Astrocyte (in vitro differentiated cells and primary cell): ENCODE results near the gene SRC. TPM values are rescaled to one million over a fixed set of nuclear protein-coding genes. Genes with fewer than 3 reads are reported as not detected.

Experiments
- DNase-seq: peaks from one replicate; pipeline ENCODE4 v3.0.0-alpha.2; 2010; ENCODE audit warnings: low read depth
- FAIRE-seq: peaks from 2 replicates; lab custom pipeline; 2011; peaks lifted over from hg19 to GRCh38; lab: Jason Lieb, UNC
- H2AFZ ChIP-seq: 2 replicates; pipeline ENCODE4 v1.6.0; 2012; ENCODE audit warnings: low read depth, low read length, inconsistent platforms
- H3K27ac ChIP-seq: 2 replicates; pipeline ENCODE4 v1.5.1; 2011; ENCODE audit warnings: low read depth, low read length, inconsistent platforms
- H3K27me3 ChIP-seq: 2 replicates; pipeline ENCODE4 v1.6.0; 2011; ENCODE audit warnings: low read length, inconsistent platforms; ENCODE audit not compliant: insufficient read depth
- H3K36me3 ChIP-seq: 2 replicates; pipeline ENCODE4 v1.5.1; 2011; ENCODE audit warnings: low read length, inconsistent platforms; ENCODE audit not compliant: insufficient read depth
- H3K4me1 ChIP-seq: 2 replicates; pipeline ENCODE4 v1.5.1; 2011; ENCODE audit warnings: low read length, inconsistent platforms; ENCODE audit not compliant: insufficient read depth
- H3K4me2 ChIP-seq: 2 replicates; pipeline ENCODE4 v1.6.0; 2012; ENCODE audit warnings: low read length, inconsistent platforms
- H3K4me3 ChIP-seq: 2 replicates; pipeline ENCODE4 v1.5.1; 2011; ENCODE audit warnings: low read depth, mild to moderate bottlenecking, low read length, inconsistent platforms; ENCODE audit not compliant: insufficient read depth
- H3K79me2 ChIP-seq: 2 replicates; pipeline ENCODE4 v1.6.0; 2012; ENCODE audit warnings: mild to moderate bottlenecking, low read length, inconsistent platforms; ENCODE audit not compliant: insufficient read depth
- H3K9ac ChIP-seq: 2 replicates; pipeline ENCODE4 v1.6.0; 2012; ENCODE audit warnings: mild to moderate bottlenecking, low read length, inconsistent platforms
- H3K9me3 ChIP-seq: 2 replicates; pipeline ENCODE4 v1.5.1; 2012; ENCODE audit warnings: low read depth, mild to moderate bottlenecking, low read length, inconsistent platforms; ENCODE audit not compliant: insufficient read depth
- H4K20me1 ChIP-seq: 2 replicates; pipeline ENCODE4 v1.6.0; 2012; ENCODE audit warnings: low read length, inconsistent platforms; ENCODE audit not compliant: insufficient read depth
- H3K27ac Mint-ChIP-seq: one replicate; pipeline ENCODE4 v1.8.0; 2021; ENCODE audit warnings: mild to moderate bottlenecking, mixed read lengths; ENCODE audit not compliant: unreplicated experiment
- H3K27me3 Mint-ChIP-seq: one replicate; pipeline ENCODE4 v1.8.0; 2021; ENCODE audit warnings: low read depth, mixed read lengths; ENCODE audit not compliant: unreplicated experiment
- H3K36me3 Mint-ChIP-seq: one replicate; pipeline ENCODE4 v1.8.0; 2021; ENCODE audit warnings: low read depth, mixed read lengths; ENCODE audit not compliant: unreplicated experiment
- H3K4me1 Mint-ChIP-seq: one replicate; pipeline ENCODE4 v1.8.0; 2021; ENCODE audit warnings: low read depth, mixed read lengths; ENCODE audit not compliant: unreplicated experiment
- H3K4me3 Mint-ChIP-seq: one replicate; pipeline ENCODE4 v1.8.0; 2021; ENCODE audit warnings: mild to moderate bottlenecking, moderate library complexity, mixed read lengths; ENCODE audit not compliant: unreplicated experiment
- H3K9me3 Mint-ChIP-seq: one replicate; pipeline ENCODE4 v1.8.0; 2021; ENCODE audit warnings: mild to moderate bottlenecking, mixed read lengths; ENCODE audit not compliant: unreplicated experiment
- EZH2 ChIP-seq: IDR thresholded peaks from 2 replicates; pipeline ENCODE4 v1.6.1; 2012; ENCODE audit warnings: mild to moderate bottlenecking, low read length, inconsistent platforms; ENCODE audit not compliant: insufficient read depth
- total RNA-seq: library from RNA; stranded (reverse); gene quantifications from 2 replicates; pipeline ENCODE4 v1.2.1, GENCODE V29; 2021
- TF ChIP-seq, protein P1 (sequence below): IDR thresholded peaks from 2 replicates; pipeline ENCODE4 v1.5.1; 2011; ENCODE audit warnings: low read depth, mild to moderate bottlenecking, inconsistent platforms, low read length, moderate library complexity; ENCODE audit not compliant: insufficient read depth

Gene SRC
- total RNA-seq, 1 donor from 2014 or later, result 33.4 TPM

DNA sequence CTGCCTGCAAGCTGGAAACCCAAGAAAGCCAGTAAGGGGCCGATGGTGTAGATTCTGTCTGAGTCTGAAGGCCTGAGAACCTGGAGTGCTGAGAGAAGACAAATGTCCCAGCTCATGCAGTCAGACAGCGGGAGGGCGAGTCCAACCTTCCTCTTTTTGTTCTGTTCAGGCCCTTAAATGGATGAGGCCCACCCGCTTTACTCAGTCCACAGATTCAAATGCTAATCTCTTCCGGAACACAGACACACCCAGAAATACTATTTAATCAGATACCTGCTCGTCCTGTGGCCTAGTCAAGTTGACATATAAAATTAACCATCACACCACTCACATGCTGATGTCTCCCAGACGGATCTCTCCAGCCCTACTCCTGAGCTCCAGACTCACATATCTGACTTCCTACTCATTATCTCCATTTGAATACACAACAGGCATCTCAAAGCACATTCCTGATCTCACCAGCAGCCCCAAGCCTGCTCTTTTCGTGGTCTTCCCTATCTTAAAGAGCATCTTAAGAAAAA lies 26.7 kb upstream of the SRC start:
- H3K4me3 Mint-ChIP-seq, result no peak overlapping the region
- Histone ChIP-seq H3K36me3 (peaks cover 14% of the 10 kb centered on the region), H2AFZ (no peak overlapping the region), H3K27me3 (no peaks in the 10 kb centered on the region), H4K20me1 (peaks cover 28% of the 10 kb centered on the region), H3K4me3 (no peak overlapping the region), H3K27ac (no peak overlapping the region), H3K4me1 (peaks cover 27% of the 10 kb centered on the region), H3K9me3 (no peaks in the 10 kb centered on the region), H3K4me2 (peak overlapping the region; percentile 35), H3K79me2 (peaks cover 5% of the 10 kb centered on the region), H3K9ac (no peak overlapping the region)
- H3K4me1 Mint-ChIP-seq, result peaks cover 16% of the 10 kb centered on the region
- no peak for TF ChIP-seq EZH2
- TF ChIP-seq, protein P1, sequence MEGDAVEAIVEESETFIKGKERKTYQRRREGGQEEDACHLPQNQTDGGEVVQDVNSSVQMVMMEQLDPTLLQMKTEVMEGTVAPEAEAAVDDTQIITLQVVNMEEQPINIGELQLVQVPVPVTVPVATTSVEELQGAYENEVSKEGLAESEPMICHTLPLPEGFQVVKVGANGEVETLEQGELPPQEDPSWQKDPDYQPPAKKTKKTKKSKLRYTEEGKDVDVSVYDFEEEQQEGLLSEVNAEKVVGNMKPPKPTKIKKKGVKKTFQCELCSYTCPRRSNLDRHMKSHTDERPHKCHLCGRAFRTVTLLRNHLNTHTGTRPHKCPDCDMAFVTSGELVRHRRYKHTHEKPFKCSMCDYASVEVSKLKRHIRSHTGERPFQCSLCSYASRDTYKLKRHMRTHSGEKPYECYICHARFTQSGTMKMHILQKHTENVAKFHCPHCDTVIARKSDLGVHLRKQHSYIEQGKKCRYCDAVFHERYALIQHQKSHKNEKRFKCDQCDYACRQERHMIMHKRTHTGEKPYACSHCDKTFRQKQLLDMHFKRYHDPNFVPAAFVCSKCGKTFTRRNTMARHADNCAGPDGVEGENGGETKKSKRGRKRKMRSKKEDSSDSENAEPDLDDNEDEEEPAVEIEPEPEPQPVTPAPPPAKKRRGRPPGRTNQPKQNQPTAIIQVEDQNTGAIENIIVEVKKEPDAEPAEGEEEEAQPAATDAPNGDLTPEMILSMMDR, result no peak
- no peaks in the 10 kb centered on the region for H3K27me3 Mint-ChIP-seq
- H3K9me3 Mint-ChIP-seq, result no peaks in the 10 kb centered on the region
- FAIRE-seq, result no peak
- DNase-seq, result peak; percentile 93
- peak overlapping the region; percentile 3 for H3K27ac Mint-ChIP-seq
- peaks cover 17% of the 10 kb centered on the region for H3K36me3 Mint-ChIP-seq

DNA sequence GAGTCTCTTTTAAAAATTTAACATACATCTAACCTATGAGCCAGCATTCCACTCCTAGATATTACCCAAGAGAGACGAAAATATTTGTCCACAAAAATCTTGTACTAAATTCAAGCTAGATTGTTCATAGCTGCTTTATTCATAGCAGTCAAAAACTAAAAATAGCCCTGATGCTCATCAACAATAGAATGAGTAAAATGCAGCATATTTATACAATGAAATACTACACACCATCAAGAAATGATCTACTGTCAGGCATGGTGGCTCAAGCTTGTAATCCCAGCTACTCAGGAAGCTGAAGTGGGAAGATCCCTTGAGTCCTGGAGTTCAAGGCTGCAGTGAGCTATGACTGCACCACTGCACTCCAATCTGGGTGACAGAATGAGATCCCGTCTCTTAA lies 22.0 kb upstream of the SRC start:
- peak overlapping the region; percentile 23 for H3K4me2 ChIP-seq
- H3K27me3 ChIP-seq, result no peaks in the 10 kb centered on the region
- Mint-ChIP-seq H3K4me1 (peaks cover 6% of the 10 kb centered on the region), H3K27me3 (no peaks in the 10 kb centered on the region), H3K27ac (no peak overlapping the region), H3K36me3 (peaks cover 8% of the 10 kb centered on the region), H3K9me3 (no peaks in the 10 kb centered on the region), H3K4me3 (no peak overlapping the region)
- H3K4me3 ChIP-seq, result no peak overlapping the region
- H3K4me1 ChIP-seq, result peaks cover 13% of the 10 kb centered on the region
- H3K9ac ChIP-seq, result no peak overlapping the region
- peak overlapping the region; percentile 28 for H3K27ac ChIP-seq
- peak; percentile 86 for DNase-seq
- no peaks in the 10 kb centered on the region for H4K20me1 ChIP-seq
- TF ChIP-seq, protein P1, result no peak
- TF ChIP-seq EZH2, result no peak
- H3K36me3 ChIP-seq, result no peaks in the 10 kb centered on the region
- peak; percentile 72 for FAIRE-seq
- no peaks in the 10 kb centered on the region for H3K9me3 ChIP-seq
- H3K79me2 ChIP-seq, result no peaks in the 10 kb centered on the region
- no peak overlapping the region for H2AFZ ChIP-seq

DNA sequence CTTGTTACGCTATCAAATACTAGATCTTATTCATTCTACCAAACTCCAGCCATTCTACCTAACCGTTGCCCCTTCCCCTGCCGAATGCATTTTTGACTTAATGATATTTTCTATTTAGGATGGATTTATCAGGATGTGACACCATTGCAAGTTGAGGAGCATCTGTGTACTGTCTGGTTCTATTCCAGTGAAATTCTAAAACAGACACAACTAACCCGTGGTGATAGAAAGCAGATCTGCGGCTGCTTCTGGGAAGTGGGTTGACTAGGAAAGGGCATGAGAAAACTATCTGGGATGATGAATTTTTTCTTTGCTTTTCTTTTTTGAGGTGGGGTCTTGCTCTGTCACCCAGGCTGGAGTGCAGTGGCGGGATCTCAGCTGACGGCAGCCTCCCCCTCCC lies 20.7 kb upstream of the SRC start:
- no peak overlapping the region for H2AFZ ChIP-seq
- no peak overlapping the region for H3K4me3 Mint-ChIP-seq
- H3K4me2 ChIP-seq, result no peak overlapping the region
- H3K36me3 ChIP-seq, result no peaks in the 10 kb centered on the region
- H3K4me1 ChIP-seq, result peaks cover 4% of the 10 kb centered on the region
- H3K79me2 ChIP-seq, result no peaks in the 10 kb centered on the region
- no peaks in the 10 kb centered on the region for H3K4me1 Mint-ChIP-seq
- H3K27ac Mint-ChIP-seq, result no peak overlapping the region
- H4K20me1 ChIP-seq, result no peaks in the 10 kb centered on the region
- H3K9me3 Mint-ChIP-seq, result no peaks in the 10 kb centered on the region
- DNase-seq, result no peak
- no peak overlapping the region for H3K27ac ChIP-seq
- H3K36me3 Mint-ChIP-seq, result peaks cover 4% of the 10 kb centered on the region
- FAIRE-seq, result no peak
- no peaks in the 10 kb centered on the region for H3K9me3 ChIP-seq
- TF ChIP-seq, protein P1, result no peak
- TF ChIP-seq EZH2, result no peak
- H3K27me3 ChIP-seq, result no peaks in the 10 kb centered on the region
- no peak overlapping the region for H3K4me3 ChIP-seq
- H3K27me3 Mint-ChIP-seq, result no peaks in the 10 kb centered on the region
- no peak overlapping the region for H3K9ac ChIP-seq
